Liver (tissue), 3 donors: ENCODE data around the gene SEMA5A.

Source experiments
- ATF3 ChIP-seq: IDR thresholded peaks from 2 replicates; pipeline ENCODE4 v1.6.1; 2016; ENCODE audit warnings: antibody characterized with exemption
- CTCF ChIP-seq: fragments of 150-350 bp; IDR thresholded peaks from 2 replicates; pipeline ENCODE4 v1.5.1; 2017; ENCODE audit warnings: improper control_type of control experiment, low read depth, low read length; ENCODE audit not compliant: missing input control
- GABPA ChIP-seq, 2 donors: IDR thresholded peaks in 1 of 2; conservative IDR thresholded peaks in 1 of 2; 2 replicates each; pipeline ENCODE4 v1.6.1; 2016; ENCODE audit warnings: antibody characterized with exemption in 2 of 2, mild to moderate bottlenecking in 1 of 2, moderate library complexity in 1 of 2
- HNF4A ChIP-seq, 2 donors: conservative IDR thresholded peaks; 2 replicates each; pipeline ENCODE4 v1.6.1; 2016; ENCODE audit warnings: antibody characterized with exemption in 2 of 2, mild to moderate bottlenecking in 2 of 2
- HNF4G ChIP-seq: IDR thresholded peaks from 2 replicates; pipeline ENCODE4 v1.6.1; 2016; ENCODE audit warnings: antibody characterized with exemption
- JUND ChIP-seq, 2 donors: IDR thresholded peaks; 2 replicates each; pipeline ENCODE4 v1.6.1; 2016; ENCODE audit warnings: antibody characterized with exemption in 2 of 2
- MAX ChIP-seq: IDR thresholded peaks from 2 replicates; pipeline ENCODE4 v1.6.1; 2016; ENCODE audit warnings: antibody characterized with exemption
- NR2F2 ChIP-seq: IDR thresholded peaks from 2 replicates; pipeline ENCODE4 v1.6.1; 2016; ENCODE audit warnings: antibody characterized with exemption
- RAD21 ChIP-seq, 2 donors: IDR thresholded peaks; 2 replicates each; pipeline ENCODE4 v1.6.1; 2016; ENCODE audit warnings: antibody characterized with exemption in 2 of 2, mild to moderate bottlenecking in 2 of 2
- SP1 ChIP-seq: IDR thresholded peaks from 2 replicates; pipeline ENCODE4 v1.6.1; 2018; ENCODE audit warnings: antibody characterized with exemption, mild to moderate bottlenecking
- TAF1 ChIP-seq: conservative IDR thresholded peaks from 2 replicates; pipeline ENCODE4 v1.6.1; 2016; ENCODE audit warnings: antibody characterized with exemption, mild to moderate bottlenecking
- YY1 ChIP-seq: IDR thresholded peaks from 2 replicates; pipeline ENCODE4 v1.6.1; 2016; ENCODE audit warnings: antibody characterized with exemption, mild to moderate bottlenecking
- ZBTB33 ChIP-seq: IDR thresholded peaks from 2 replicates; pipeline ENCODE4 v1.6.1; 2016; ENCODE audit warnings: antibody characterized with exemption
- TF ChIP-seq, protein P1 (sequence below): IDR thresholded peaks from 2 replicates; pipeline ENCODE4 v1.6.1; 2016; ENCODE audit warnings: antibody characterized with exemption, mild to moderate bottlenecking
- donor health status: healthy.
- donor health status: healthy.

GRCh38 chr5:9126490-9126889 is 419.4 kb downstream of the SEMA5A start:
- no peak for TF ChIP-seq CTCF
- no peak for TF ChIP-seq JUND (IDR thresholded peaks at IDR 0.05)
- no peak for TF ChIP-seq GABPA (IDR thresholded peaks at IDR 0.05 in 1 of 2, conservative IDR thresholded peaks at IDR 0.05 in 1 of 2)
- no peak for TF ChIP-seq TAF1
- no peak for TF ChIP-seq HNF4G
- TF ChIP-seq SP1: no peak
- TF ChIP-seq ATF3: no peak
- TF ChIP-seq, protein P1, sequence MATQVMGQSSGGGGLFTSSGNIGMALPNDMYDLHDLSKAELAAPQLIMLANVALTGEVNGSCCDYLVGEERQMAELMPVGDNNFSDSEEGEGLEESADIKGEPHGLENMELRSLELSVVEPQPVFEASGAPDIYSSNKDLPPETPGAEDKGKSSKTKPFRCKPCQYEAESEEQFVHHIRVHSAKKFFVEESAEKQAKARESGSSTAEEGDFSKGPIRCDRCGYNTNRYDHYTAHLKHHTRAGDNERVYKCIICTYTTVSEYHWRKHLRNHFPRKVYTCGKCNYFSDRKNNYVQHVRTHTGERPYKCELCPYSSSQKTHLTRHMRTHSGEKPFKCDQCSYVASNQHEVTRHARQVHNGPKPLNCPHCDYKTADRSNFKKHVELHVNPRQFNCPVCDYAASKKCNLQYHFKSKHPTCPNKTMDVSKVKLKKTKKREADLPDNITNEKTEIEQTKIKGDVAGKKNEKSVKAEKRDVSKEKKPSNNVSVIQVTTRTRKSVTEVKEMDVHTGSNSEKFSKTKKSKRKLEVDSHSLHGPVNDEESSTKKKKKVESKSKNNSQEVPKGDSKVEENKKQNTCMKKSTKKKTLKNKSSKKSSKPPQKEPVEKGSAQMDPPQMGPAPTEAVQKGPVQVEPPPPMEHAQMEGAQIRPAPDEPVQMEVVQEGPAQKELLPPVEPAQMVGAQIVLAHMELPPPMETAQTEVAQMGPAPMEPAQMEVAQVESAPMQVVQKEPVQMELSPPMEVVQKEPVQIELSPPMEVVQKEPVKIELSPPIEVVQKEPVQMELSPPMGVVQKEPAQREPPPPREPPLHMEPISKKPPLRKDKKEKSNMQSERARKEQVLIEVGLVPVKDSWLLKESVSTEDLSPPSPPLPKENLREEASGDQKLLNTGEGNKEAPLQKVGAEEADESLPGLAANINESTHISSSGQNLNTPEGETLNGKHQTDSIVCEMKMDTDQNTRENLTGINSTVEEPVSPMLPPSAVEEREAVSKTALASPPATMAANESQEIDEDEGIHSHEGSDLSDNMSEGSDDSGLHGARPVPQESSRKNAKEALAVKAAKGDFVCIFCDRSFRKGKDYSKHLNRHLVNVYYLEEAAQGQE: no peak
- TF ChIP-seq ZBTB33: no peak
- TF ChIP-seq YY1: no peak
- no peak for TF ChIP-seq HNF4A (conservative IDR thresholded peaks at IDR 0.05)
- no peak for TF ChIP-seq NR2F2
- TF ChIP-seq MAX: no peak
- no peak for TF ChIP-seq RAD21 (IDR thresholded peaks at IDR 0.05)
